Effector memory CD4-positive, alpha-beta T cell (primary cell): ENCODE measurements around the gene XDH.

ENCODE experiments used
- DNase-seq, 3 donors: peaks; one replicate each; pipeline ENCODE4 v3.0.0-alpha.2; 2020
- H3K27ac ChIP-seq: 2 replicates; pipeline ENCODE4 v1.7.0; 2013; ENCODE audit warnings: mild to moderate bottlenecking, low read length, moderate library complexity; ENCODE audit not compliant: insufficient read depth, poor library complexity, severe bottlenecking
- H3K27me3 ChIP-seq: replicated peaks from 2 replicates; pipeline ENCODE4 v1.7.0; 2013; ENCODE audit warnings: mild to moderate bottlenecking, low read length; ENCODE audit not compliant: insufficient read depth, control insufficient read depth, poor library complexity, severe bottlenecking
- H3K36me3 ChIP-seq: 2 replicates; pipeline ENCODE4 v1.7.0; 2013; ENCODE audit warnings: mild to moderate bottlenecking, low read length, moderate library complexity; ENCODE audit not compliant: control insufficient read depth, insufficient read depth
- H3K4me1 ChIP-seq: 2 replicates; pipeline ENCODE4 v1.7.0; 2013; ENCODE audit warnings: low read length, mild to moderate bottlenecking; ENCODE audit not compliant: control insufficient read depth, insufficient read depth, poor library complexity, severe bottlenecking
- H3K4me3 ChIP-seq: 2 replicates; pipeline ENCODE4 v1.7.0; 2013; ENCODE audit warnings: low read length, low read depth, mild to moderate bottlenecking; ENCODE audit not compliant: insufficient read depth, poor library complexity, severe bottlenecking
- H3K9me3 ChIP-seq: 2 replicates; pipeline ENCODE4 v1.7.0; 2013; ENCODE audit warnings: mild to moderate bottlenecking, low read length, moderate library complexity; ENCODE audit not compliant: control insufficient read depth

XDH gene

GRCh38 chr2:31428001-31428418 lies 13.5 kb upstream of the XDH start:
- no peaks in the 10 kb centered on the region for H3K9me3 ChIP-seq
- peaks cover 10% of the 10 kb centered on the region for H3K4me1 ChIP-seq
- no peaks in the 10 kb centered on the region for H3K27me3 ChIP-seq
- H3K27ac ChIP-seq: no peak overlapping the region
- no peak for DNase-seq
- H3K36me3 ChIP-seq: no peaks in the 10 kb centered on the region
- H3K4me3 ChIP-seq: no peak overlapping the region

DNA sequence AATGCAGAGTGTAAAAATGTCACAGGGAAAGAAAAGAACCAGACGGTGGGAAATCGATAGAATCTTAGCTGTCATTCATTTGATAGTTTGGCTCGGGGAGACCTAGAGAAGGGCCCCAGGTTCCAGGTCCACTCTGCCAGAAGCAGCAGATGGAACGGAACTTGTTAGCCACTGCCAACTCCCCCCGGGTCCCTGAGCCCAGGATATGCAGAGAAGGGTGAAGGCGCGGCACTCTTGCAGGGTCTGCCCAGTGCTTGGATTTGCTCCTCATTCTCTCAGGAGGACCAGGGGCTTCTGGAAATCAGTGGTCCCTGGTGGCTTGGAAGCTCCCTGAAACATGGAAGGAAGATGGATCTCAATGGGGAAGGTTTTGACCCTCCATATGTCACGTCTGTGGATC lies 11.6 kb upstream of the XDH start:
- no peak overlapping the region for H3K27ac ChIP-seq

GRCh38 chr2:31421634-31422033 lies 7.1 kb upstream of the XDH start:
- Histone ChIP-seq H3K4me3 (no peak overlapping the region), H3K4me1 (no peaks in the 10 kb centered on the region), H3K27me3 (no peaks in the 10 kb centered on the region), H3K27ac (no peak overlapping the region), H3K9me3 (peaks cover 9% of the 10 kb centered on the region), H3K36me3 (no peaks in the 10 kb centered on the region)
- no peak for DNase-seq

More for the DNA sequence above, 11.6 kb upstream of the XDH start:
- H3K36me3 ChIP-seq: no peaks in the 10 kb centered on the region
- no peaks in the 10 kb centered on the region for H3K27me3 ChIP-seq
- no peak overlapping the region for H3K4me3 ChIP-seq
- H3K9me3 ChIP-seq: no peaks in the 10 kb centered on the region
- H3K4me1 ChIP-seq: peaks cover 10% of the 10 kb centered on the region
- DNase-seq: no peak

DNA sequence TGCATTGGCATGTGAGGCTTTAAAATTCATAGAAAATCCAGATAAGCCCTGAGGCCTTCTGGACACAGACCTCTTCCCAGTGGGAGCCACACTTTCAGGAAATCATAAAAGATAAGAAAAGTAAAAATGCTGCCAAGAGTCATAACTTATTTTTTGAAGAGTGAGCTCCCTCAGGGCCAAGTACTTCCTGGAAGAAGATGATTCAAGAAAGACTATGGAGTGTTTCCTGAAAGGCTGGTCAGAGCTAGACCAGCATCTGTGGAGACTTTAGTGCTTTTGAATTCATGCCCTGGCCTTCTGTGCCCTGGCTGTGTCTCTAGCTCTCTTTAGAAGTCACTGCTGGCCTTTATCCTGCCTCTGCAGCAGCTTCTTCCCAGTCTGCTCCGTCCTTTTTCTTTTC lies 6.4 kb upstream of the XDH start:
- Histone ChIP-seq H3K4me3 (no peak overlapping the region), H3K9me3 (peaks cover 9% of the 10 kb centered on the region), H3K27me3 (no peaks in the 10 kb centered on the region), H3K27ac (no peak overlapping the region), H3K36me3 (no peaks in the 10 kb centered on the region), H3K4me1 (peaks cover 4% of the 10 kb centered on the region)
- DNase-seq: no peak

DNA sequence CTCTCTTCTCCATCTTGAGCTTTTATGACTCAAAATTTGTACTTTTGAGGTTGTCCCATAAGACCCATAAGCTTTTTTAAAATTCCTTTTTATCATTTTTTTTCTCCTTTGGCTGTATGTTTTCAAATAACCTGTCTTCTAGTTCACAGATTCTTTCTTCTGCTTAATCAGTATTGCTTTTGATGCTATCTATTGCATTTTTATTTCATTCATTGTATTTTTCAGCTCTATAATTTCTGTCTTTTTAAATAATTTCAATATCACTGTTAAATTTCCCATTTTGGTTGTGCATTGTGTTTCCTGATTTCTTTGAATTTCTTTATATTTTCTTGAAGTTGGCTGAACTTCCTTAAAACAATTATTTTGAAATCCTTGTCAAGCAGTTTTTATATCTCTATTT lies 4.8 kb upstream of the XDH start:
- Histone ChIP-seq H3K4me3 (no peak overlapping the region), H3K27me3 (no peaks in the 10 kb centered on the region), H3K27ac (no peak overlapping the region), H3K36me3 (no peaks in the 10 kb centered on the region), H3K9me3 (peaks cover 9% of the 10 kb centered on the region), H3K4me1 (peaks cover 7% of the 10 kb centered on the region)
- no peak for DNase-seq

DNA sequence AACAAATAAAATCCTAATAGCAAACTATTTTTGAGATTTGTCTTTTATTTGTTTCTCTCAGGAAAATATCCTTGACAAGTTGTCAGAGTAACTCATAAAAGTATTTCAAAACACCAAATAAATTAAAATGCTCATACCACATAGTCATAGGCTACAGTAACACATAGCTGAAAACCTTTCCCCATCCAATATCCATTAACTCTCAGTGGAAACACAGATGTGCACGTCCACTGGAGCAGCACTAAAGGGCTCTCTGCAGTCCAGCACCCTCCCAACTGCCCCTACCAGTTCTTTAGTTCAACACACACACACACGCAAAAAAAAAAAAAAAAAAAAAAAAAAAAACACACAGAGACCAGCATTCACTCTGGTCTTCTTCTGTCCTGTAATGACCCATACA lies 879 bp upstream of the XDH start:
- Histone ChIP-seq H3K4me1 (peaks cover 7% of the 10 kb centered on the region), H3K27ac (no peak overlapping the region), H3K9me3 (peaks cover 9% of the 10 kb centered on the region), H3K36me3 (no peaks in the 10 kb centered on the region), H3K4me3 (no peak overlapping the region), H3K27me3 (no peaks in the 10 kb centered on the region)
- DNase-seq: no peak

GRCh38 chr2:31413862-31414550 lies 536 bp downstream of the XDH start:
- no peaks in the 10 kb centered on the region for H3K36me3 ChIP-seq

GRCh38 chr2:31413025-31413424 lies 1.5 kb downstream of the XDH start:
- Histone ChIP-seq H3K27ac (no peak overlapping the region), H3K27me3 (no peaks in the 10 kb centered on the region), H3K9me3 (no peaks in the 10 kb centered on the region), H3K4me3 (no peak overlapping the region), H3K36me3 (no peaks in the 10 kb centered on the region), H3K4me1 (peaks cover 7% of the 10 kb centered on the region)
- no peak for DNase-seq

More at GRCh38 chr2:31413862-31414550, 536 bp downstream of the XDH start:
- no peaks in the 10 kb centered on the region for H3K9me3 ChIP-seq
- peaks cover 7% of the 10 kb centered on the region for H3K4me1 ChIP-seq
- H3K27ac ChIP-seq: no peak overlapping the region
- DNase-seq: no peak
- no peak overlapping the region for H3K4me3 ChIP-seq
- H3K27me3 ChIP-seq: no peaks in the 10 kb centered on the region

DNA sequence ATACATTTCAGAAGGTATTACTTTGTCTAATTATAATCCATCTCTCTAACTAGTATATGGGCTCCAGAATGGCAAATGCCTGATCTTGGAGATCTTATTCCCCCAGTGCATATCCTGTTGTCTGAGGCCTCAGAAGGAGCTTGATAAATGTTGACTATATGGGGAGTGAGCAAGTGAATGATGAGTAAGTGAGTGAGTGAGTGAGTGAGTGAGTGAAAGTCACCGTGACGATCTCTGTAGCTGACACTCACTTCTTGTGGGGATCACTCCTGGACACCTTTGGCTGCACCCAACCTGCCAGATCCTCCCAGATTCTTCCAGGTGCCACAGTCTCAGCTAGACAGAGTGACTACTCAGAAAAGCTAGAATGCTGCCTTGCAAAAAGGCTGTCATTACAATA lies 2.8 kb downstream of the XDH start:
- no peaks in the 10 kb centered on the region for H3K9me3 ChIP-seq
- DNase-seq: no peak
- H3K36me3 ChIP-seq: no peaks in the 10 kb centered on the region
- no peak overlapping the region for H3K27ac ChIP-seq
- no peak overlapping the region for H3K4me3 ChIP-seq
- no peaks in the 10 kb centered on the region for H3K27me3 ChIP-seq
- peaks cover 7% of the 10 kb centered on the region for H3K4me1 ChIP-seq

DNA sequence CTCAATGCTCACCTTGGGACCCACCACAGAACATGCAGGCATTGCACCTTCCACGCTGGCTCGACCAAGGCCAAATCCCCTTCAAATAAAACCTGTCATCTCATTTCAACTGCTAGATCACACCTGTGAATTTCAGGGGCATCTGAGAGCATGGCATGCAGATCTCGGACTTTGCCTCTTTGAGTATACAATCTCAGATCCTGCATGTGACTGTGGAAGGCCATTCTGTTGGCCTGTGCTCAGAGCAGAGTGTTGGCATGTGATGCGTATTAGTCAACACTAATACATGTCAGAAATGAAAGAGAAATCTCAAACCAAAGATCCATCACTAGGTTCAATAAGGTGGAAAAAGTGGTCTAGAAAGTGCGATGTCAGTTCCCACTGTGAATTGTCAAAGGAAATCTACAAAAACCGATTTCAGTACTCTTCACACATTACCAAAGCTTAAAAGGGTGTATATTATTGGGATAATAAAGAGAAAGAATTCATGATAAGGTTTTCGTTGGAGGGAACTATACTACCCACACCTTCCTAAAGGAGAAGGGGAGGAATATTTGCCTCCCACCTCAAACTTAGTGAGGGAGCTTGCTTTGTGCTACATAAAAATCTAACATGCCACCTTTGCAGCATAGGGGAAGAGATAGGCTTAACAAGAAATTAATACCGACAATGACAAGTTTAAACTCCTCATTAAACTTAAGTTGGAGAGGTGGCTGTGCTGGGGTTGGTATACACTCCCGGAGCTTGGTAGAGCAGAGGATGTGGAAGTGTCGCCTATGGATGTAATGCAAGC lies 7.8 kb downstream of the XDH start:
- H3K27ac ChIP-seq: no peak overlapping the region
- H3K4me1 ChIP-seq: no peaks in the 10 kb centered on the region
- H3K36me3 ChIP-seq: no peaks in the 10 kb centered on the region
- no peaks in the 10 kb centered on the region for H3K9me3 ChIP-seq
- no peak for DNase-seq
- no peaks in the 10 kb centered on the region for H3K27me3 ChIP-seq
- H3K4me3 ChIP-seq: no peak overlapping the region
